ENCODE measurements around the gene PPP1R15B. TPM values are rescaled to one million over a fixed set of nuclear protein-coding genes. Genes with fewer than 3 reads are reported as not detected.
"Not testable (repeated sequence)": the region's sequence is repeated elsewhere in the genome, so short reads cannot be mapped to it uniquely, and the experiment has no call there.

The PPP1R15B gene
- total RNA-seq, 1 donor from 2014 or later = 132 TPM

GRCh38 chr1:204443871-204444581 lies 32.4 kb upstream of the PPP1R15B start:
- DNase-seq (ENCODE audit: low spot score) = no peak

GRCh38 chr1:204443260-204443619 lies 31.6 kb upstream of the PPP1R15B start:
- no peak for DNase-seq (ENCODE audit: low spot score)

- no peak for DNase-seq (ENCODE audit: low spot score)
These were observed 31.0 kb upstream of the PPP1R15B start for GRCh38 chr1:204442376-204443259.

GRCh38 chr1:204441558-204441957 lies 29.9 kb upstream of the PPP1R15B start:
- no peak for DNase-seq (ENCODE audit: low spot score)

GRCh38 chr1:204439621-204440375 lies 28.2 kb upstream of the PPP1R15B start:
- DNase-seq (ENCODE audit: low spot score) = no peak

GRCh38 chr1:204438628-204439027 lies 27.0 kb upstream of the PPP1R15B start:
- no peak for DNase-seq (ENCODE audit: low spot score)

- no peak for DNase-seq (ENCODE audit: low spot score)
These were observed 26.4 kb upstream of the PPP1R15B start for GRCh38 chr1:204437796-204438570.

- no peak for DNase-seq (ENCODE audit: low spot score)
These were observed 24.3 kb upstream of the PPP1R15B start for GRCh38 chr1:204435872-204436271.

GRCh38 chr1:204435381-204435831 lies 23.8 kb upstream of the PPP1R15B start:
- DNase-seq (ENCODE audit: low spot score) = no peak

GRCh38 chr1:204434116-204434755 lies 22.6 kb upstream of the PPP1R15B start:
- DNase-seq (ENCODE audit: low spot score) = no peak

GRCh38 chr1:204432708-204433107 lies 21.1 kb upstream of the PPP1R15B start:
- no peak for DNase-seq (ENCODE audit: low spot score)

- peak; percentile 90 for DNase-seq (ENCODE audit: low spot score)
These were observed 19.9 kb upstream of the PPP1R15B start for GRCh38 chr1:204431310-204432184.

GRCh38 chr1:204429746-204430145 lies 18.1 kb upstream of the PPP1R15B start:
- peak; percentile 62 for DNase-seq (ENCODE audit: low spot score)

GRCh38 chr1:204426971-204427701 lies 15.5 kb upstream of the PPP1R15B start:
- no peak for DNase-seq (ENCODE audit: low spot score)

- DNase-seq (ENCODE audit: low spot score) = no peak
These were observed 14.9 kb upstream of the PPP1R15B start for GRCh38 chr1:204426474-204426873.

- DNase-seq (ENCODE audit: low spot score) = no peak
These were observed 14.4 kb upstream of the PPP1R15B start for GRCh38 chr1:204426035-204426436.

GRCh38 chr1:204424621-204425020 lies 13.0 kb upstream of the PPP1R15B start:
- DNase-seq (ENCODE audit: low spot score) = no peak

- DNase-seq (ENCODE audit: low spot score) = not testable (repeated sequence)
These were observed 10.6 kb upstream of the PPP1R15B start for GRCh38 chr1:204422061-204422705.
